PC-3 (cell line): ENCODE measurements around the gene COL11A1.

Experiments
- EZH2phosphoT487 ChIP-seq: fragments of 300-600 bp; sonication (generic); IDR thresholded peaks from 2 replicates; pipeline ENCODE4 v1.6.1; 2018; ENCODE audit warnings: mild to moderate bottlenecking, antibody characterized with exemption, low read length, borderline replicate concordance
- TF ChIP-seq, protein P1 (sequence below): fragments of 300-600 bp; sonication (generic); conservative IDR thresholded peaks from 2 replicates; pipeline ENCODE4 v1.5.1; 2017; ENCODE audit warnings: antibody characterized with exemption, low read depth, mild to moderate bottlenecking, low read length

DNA sequence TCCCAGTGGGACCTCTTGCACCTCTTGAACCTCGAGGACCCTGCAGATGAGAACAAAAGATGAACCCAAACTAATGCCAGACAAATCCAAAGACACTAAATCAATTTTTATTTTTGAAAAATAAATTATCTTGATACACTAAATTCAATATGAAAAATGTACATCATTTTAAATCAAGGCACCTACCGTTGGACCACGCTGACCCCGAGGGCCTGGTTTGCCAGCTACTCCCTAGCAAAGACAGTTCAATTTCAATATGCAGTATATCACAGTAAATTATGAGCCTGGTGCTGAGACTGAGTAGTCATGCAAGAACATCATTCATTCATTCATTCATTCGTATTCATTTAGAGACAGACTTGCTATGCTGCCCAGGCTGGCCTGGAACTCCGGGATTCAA, 129.4 kb downstream of the COL11A1 start:
- TF ChIP-seq, protein P1, sequence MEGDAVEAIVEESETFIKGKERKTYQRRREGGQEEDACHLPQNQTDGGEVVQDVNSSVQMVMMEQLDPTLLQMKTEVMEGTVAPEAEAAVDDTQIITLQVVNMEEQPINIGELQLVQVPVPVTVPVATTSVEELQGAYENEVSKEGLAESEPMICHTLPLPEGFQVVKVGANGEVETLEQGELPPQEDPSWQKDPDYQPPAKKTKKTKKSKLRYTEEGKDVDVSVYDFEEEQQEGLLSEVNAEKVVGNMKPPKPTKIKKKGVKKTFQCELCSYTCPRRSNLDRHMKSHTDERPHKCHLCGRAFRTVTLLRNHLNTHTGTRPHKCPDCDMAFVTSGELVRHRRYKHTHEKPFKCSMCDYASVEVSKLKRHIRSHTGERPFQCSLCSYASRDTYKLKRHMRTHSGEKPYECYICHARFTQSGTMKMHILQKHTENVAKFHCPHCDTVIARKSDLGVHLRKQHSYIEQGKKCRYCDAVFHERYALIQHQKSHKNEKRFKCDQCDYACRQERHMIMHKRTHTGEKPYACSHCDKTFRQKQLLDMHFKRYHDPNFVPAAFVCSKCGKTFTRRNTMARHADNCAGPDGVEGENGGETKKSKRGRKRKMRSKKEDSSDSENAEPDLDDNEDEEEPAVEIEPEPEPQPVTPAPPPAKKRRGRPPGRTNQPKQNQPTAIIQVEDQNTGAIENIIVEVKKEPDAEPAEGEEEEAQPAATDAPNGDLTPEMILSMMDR: no peak
- TF ChIP-seq EZH2phosphoT487: no peak
